PC-3 (cell line): ENCODE measurements around the gene NEURL1B.

Experiments
- EZH2phosphoT487 ChIP-seq: fragments of 300-600 bp; sonication (generic); IDR thresholded peaks from 2 replicates; pipeline ENCODE4 v1.6.1; 2018; ENCODE audit warnings: mild to moderate bottlenecking, antibody characterized with exemption, low read length, borderline replicate concordance
- TF ChIP-seq, protein P1 (sequence below): fragments of 300-600 bp; sonication (generic); conservative IDR thresholded peaks from 2 replicates; pipeline ENCODE4 v1.5.1; 2017; ENCODE audit warnings: antibody characterized with exemption, low read depth, mild to moderate bottlenecking, low read length

DNA sequence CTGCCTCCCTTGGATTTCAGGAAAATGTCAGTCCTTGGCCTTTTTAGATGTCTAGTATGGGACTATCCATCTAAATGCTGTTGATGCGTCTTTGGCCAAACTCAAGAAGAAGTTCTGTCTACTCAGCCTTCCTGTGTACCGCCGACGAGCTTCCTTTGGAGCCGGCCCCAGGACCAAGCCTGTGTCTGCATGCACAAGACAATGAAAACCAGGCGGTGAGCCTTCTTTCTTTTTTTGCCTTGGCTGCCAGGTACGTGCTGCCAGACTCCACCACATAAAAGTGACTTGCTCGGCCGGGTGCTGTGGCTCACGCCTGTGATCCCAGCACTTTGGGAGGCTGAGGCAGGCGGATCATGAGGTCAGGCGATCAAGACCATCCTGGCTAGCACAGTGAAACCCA is 6.0 kb upstream of the NEURL1B start:
- TF ChIP-seq, protein P1, sequence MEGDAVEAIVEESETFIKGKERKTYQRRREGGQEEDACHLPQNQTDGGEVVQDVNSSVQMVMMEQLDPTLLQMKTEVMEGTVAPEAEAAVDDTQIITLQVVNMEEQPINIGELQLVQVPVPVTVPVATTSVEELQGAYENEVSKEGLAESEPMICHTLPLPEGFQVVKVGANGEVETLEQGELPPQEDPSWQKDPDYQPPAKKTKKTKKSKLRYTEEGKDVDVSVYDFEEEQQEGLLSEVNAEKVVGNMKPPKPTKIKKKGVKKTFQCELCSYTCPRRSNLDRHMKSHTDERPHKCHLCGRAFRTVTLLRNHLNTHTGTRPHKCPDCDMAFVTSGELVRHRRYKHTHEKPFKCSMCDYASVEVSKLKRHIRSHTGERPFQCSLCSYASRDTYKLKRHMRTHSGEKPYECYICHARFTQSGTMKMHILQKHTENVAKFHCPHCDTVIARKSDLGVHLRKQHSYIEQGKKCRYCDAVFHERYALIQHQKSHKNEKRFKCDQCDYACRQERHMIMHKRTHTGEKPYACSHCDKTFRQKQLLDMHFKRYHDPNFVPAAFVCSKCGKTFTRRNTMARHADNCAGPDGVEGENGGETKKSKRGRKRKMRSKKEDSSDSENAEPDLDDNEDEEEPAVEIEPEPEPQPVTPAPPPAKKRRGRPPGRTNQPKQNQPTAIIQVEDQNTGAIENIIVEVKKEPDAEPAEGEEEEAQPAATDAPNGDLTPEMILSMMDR = no peak
- TF ChIP-seq EZH2phosphoT487 = no peak
